Femur (tissue), 1 donor: ENCODE results near the gene SNX20.
A peak's percentile ranks its signal among the peaks of the same experiment; 100 is the strongest.

Experiments used
- DNase-seq: peaks from one replicate; pipeline ENCODE4 v3.0.0-alpha.2; 2017

SNX20 gene

GRCh38 chr16:50632927-50633800 lies 47.9 kb downstream of the SNX20 start:
- DNase-seq = no peak

GRCh38 chr16:50631985-50632576 lies 49.0 kb downstream of the SNX20 start:
- DNase-seq = no peak

- no peak for DNase-seq
Measured at GRCh38 chr16:50631249-50631984, 49.7 kb downstream of the SNX20 start.

- DNase-seq = no peak
Measured at GRCh38 chr16:50630394-50631020, 50.6 kb downstream of the SNX20 start.

- DNase-seq = no peak
Measured at GRCh38 chr16:50629334-50629733, 51.8 kb downstream of the SNX20 start.

- DNase-seq = no peak
Measured at GRCh38 chr16:50628156-50628802, 52.8 kb downstream of the SNX20 start.

GRCh38 chr16:50627419-50627818 lies 53.7 kb downstream of the SNX20 start:
- DNase-seq = peak; percentile 87

GRCh38 chr16:50626868-50627267 lies 54.2 kb downstream of the SNX20 start:
- no peak for DNase-seq

- no peak for DNase-seq
Measured at GRCh38 chr16:50625374-50625773, 55.7 kb downstream of the SNX20 start.

- no peak for DNase-seq
Measured at GRCh38 chr16:50624449-50624970, 56.6 kb downstream of the SNX20 start.

- DNase-seq = no peak
Measured at GRCh38 chr16:50622643-50623369, 58.3 kb downstream of the SNX20 start.

- no peak for DNase-seq
Measured at GRCh38 chr16:50622029-50622428, 59.1 kb downstream of the SNX20 start.
